ENCODE measurements around the gene FAM111A.
"Not testable (repeated sequence)": the region's sequence is repeated elsewhere in the genome, so short reads cannot be mapped to it uniquely, and the experiment has no call there.

- TF ChIP-seq, protein P1, sequence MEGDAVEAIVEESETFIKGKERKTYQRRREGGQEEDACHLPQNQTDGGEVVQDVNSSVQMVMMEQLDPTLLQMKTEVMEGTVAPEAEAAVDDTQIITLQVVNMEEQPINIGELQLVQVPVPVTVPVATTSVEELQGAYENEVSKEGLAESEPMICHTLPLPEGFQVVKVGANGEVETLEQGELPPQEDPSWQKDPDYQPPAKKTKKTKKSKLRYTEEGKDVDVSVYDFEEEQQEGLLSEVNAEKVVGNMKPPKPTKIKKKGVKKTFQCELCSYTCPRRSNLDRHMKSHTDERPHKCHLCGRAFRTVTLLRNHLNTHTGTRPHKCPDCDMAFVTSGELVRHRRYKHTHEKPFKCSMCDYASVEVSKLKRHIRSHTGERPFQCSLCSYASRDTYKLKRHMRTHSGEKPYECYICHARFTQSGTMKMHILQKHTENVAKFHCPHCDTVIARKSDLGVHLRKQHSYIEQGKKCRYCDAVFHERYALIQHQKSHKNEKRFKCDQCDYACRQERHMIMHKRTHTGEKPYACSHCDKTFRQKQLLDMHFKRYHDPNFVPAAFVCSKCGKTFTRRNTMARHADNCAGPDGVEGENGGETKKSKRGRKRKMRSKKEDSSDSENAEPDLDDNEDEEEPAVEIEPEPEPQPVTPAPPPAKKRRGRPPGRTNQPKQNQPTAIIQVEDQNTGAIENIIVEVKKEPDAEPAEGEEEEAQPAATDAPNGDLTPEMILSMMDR (conservative IDR thresholded peaks at IDR 0.05; ENCODE audit: low read depth, low read length) = not testable (repeated sequence)
- not testable (repeated sequence) for TF ChIP-seq EZH2 (IDR thresholded peaks at IDR 0.05; ENCODE audit: borderline replicate concordance, low read depth, low read length, poor library complexity, severe bottlenecking)
These were observed 44.7 kb upstream of the FAM111A start for GRCh38 chr11:59097938-59098337.

All from A673 (cell line).